H9 (cell line): ENCODE data around the gene ZNF530. TPM values are rescaled to one million over a fixed set of nuclear protein-coding genes. Genes with fewer than 3 reads are reported as not detected.

Experiments
- DNase-seq: peaks from one replicate; pipeline ENCODE4 v3.0.0-alpha.2; 2017
- H2AFZ ChIP-seq: one replicate; pipeline ENCODE4 v1.6.1; 2013; ENCODE audit warnings: mild to moderate bottlenecking, low read length, control low read depth, moderate library complexity
- H2AK5ac ChIP-seq: 2 replicates; pipeline ENCODE4 v1.6.1; 2013; ENCODE audit warnings: low read length, control low read depth, mixed read lengths; ENCODE audit not compliant: insufficient read length
- H2BK120ac ChIP-seq: one replicate; pipeline ENCODE4 v1.6.1; 2013; ENCODE audit warnings: low read depth, mild to moderate bottlenecking, low read length, control low read depth, inconsistent platforms; ENCODE audit not compliant: poor library complexity, severe bottlenecking
- H2BK12ac ChIP-seq: 2 replicates; pipeline ENCODE4 v1.6.1; 2013; ENCODE audit warnings: low read length, control low read depth, mixed read lengths, low read depth; ENCODE audit not compliant: insufficient read length
- H2BK15ac ChIP-seq: 2 replicates; pipeline ENCODE4 v1.6.1; 2013; ENCODE audit warnings: low read depth, low read length, control low read depth
- H2BK20ac ChIP-seq: one replicate; pipeline ENCODE4 v1.6.1; 2013; ENCODE audit warnings: low read depth, mild to moderate bottlenecking, low read length, control low read depth, inconsistent platforms; ENCODE audit not compliant: poor library complexity, severe bottlenecking
- H2BK5ac ChIP-seq: 2 replicates; pipeline ENCODE4 v1.6.1; 2013; ENCODE audit warnings: low read length, control low read depth, mixed read lengths; ENCODE audit not compliant: insufficient read length
- H3K14ac ChIP-seq: 2 replicates; pipeline ENCODE4 v1.6.1; 2013; ENCODE audit warnings: low read length, control low read depth; ENCODE audit not compliant: insufficient read depth
- H3K18ac ChIP-seq: 2 replicates; pipeline ENCODE4 v1.6.1; 2013; ENCODE audit warnings: low read depth, mild to moderate bottlenecking, mixed read lengths, low read length, control low read depth; ENCODE audit not compliant: insufficient read length
- H3K23ac ChIP-seq: 2 replicates; pipeline ENCODE4 v1.6.1; 2013; ENCODE audit warnings: low read length, control low read depth, mixed read lengths, low read depth; ENCODE audit not compliant: insufficient read length
- H3K23me2 ChIP-seq: 2 replicates; pipeline ENCODE4 v1.6.1; 2013; ENCODE audit warnings: low read depth, mild to moderate bottlenecking, mixed read lengths, low read length, control low read depth; ENCODE audit not compliant: insufficient read length, poor library complexity, severe bottlenecking
- H3K27ac ChIP-seq: 2 replicates; pipeline ENCODE4 v1.5.1; 2013; ENCODE audit warnings: low read length, control low read depth, mixed read lengths, low read depth; ENCODE audit not compliant: insufficient read length
- H3K27me3 ChIP-seq: 2 replicates; pipeline ENCODE4 v1.6.1; 2013; ENCODE audit warnings: low read length, control low read depth, inconsistent platforms; ENCODE audit not compliant: insufficient read depth
- H3K4ac ChIP-seq: 2 replicates; pipeline ENCODE4 v1.6.1; 2013; ENCODE audit warnings: low read depth, mild to moderate bottlenecking, control low read depth, inconsistent platforms, low read length, moderate library complexity
- H3K4me1 ChIP-seq: 2 replicates; pipeline ENCODE4 v1.6.1; 2013; ENCODE audit warnings: low read length, control low read depth, inconsistent platforms; ENCODE audit not compliant: insufficient read depth
- H3K4me2 ChIP-seq: 2 replicates; pipeline ENCODE4 v1.6.1; 2013; ENCODE audit warnings: low read length, control low read depth, mixed read lengths; ENCODE audit not compliant: insufficient read length, insufficient read depth
- H3K56ac ChIP-seq: 2 replicates; pipeline ENCODE4 v1.6.1; 2013; ENCODE audit warnings: low read depth, mild to moderate bottlenecking, mixed read lengths, low read length, control low read depth; ENCODE audit not compliant: insufficient read length
- H3K79me1 ChIP-seq: 2 replicates; pipeline ENCODE4 v1.6.1; 2013; ENCODE audit warnings: low read depth, mild to moderate bottlenecking, moderate library complexity, low read length, control low read depth, inconsistent platforms; ENCODE audit not compliant: insufficient read depth, poor library complexity, severe bottlenecking
- H3K79me2 ChIP-seq: 2 replicates; pipeline ENCODE4 v1.6.1; 2013; ENCODE audit warnings: low read length, control low read depth, inconsistent platforms; ENCODE audit not compliant: insufficient read depth
- H3K9ac ChIP-seq: 2 replicates; pipeline ENCODE4 v1.6.1; 2013; ENCODE audit warnings: low read length, control low read depth, mixed read lengths; ENCODE audit not compliant: insufficient read length; ENCODE audit errors: extremely low read depth
- H3K9me3 ChIP-seq: one replicate; pipeline ENCODE4 v1.6.1; 2013; ENCODE audit warnings: low read depth, low read length, inconsistent platforms; ENCODE audit not compliant: control insufficient read depth
- H3T11ph ChIP-seq: one replicate; pipeline ENCODE4 v1.6.1; 2013; ENCODE audit warnings: mild to moderate bottlenecking, low read length, control low read depth, inconsistent platforms
- H4K20me1 ChIP-seq: one replicate; pipeline ENCODE4 v1.6.1; 2013; ENCODE audit not compliant: control insufficient read depth, insufficient read length, insufficient read depth
- H4K5ac ChIP-seq: 2 replicates; pipeline ENCODE4 v1.6.1; 2013; ENCODE audit warnings: low read depth, mild to moderate bottlenecking, mixed read lengths, low read length, control low read depth; ENCODE audit not compliant: insufficient read length
- H4K8ac ChIP-seq: replicated peaks from 2 replicates; pipeline ENCODE4 v1.6.1; 2013; ENCODE audit warnings: low read length, control low read depth, mixed read lengths, low read depth; ENCODE audit not compliant: insufficient read length
- H4K91ac ChIP-seq: 2 replicates; pipeline ENCODE4 v1.6.1; 2013; ENCODE audit warnings: low read depth, mild to moderate bottlenecking, moderate library complexity, mixed read lengths, low read length, control low read depth; ENCODE audit not compliant: insufficient read length
- H3K27ac Mint-ChIP-seq, 3 experiments: 2 replicates in 2 of 3; 3 replicates in 1 of 3; pipeline ENCODE4 v1.8.0; 2020 to 2021; ENCODE audit warnings: mixed read lengths in 3 of 3, mild to moderate bottlenecking in 1 of 3, moderate library complexity in 1 of 3
- H3K27me3 Mint-ChIP-seq: 2 replicates; pipeline ENCODE4 v1.8.0; 2021; ENCODE audit warnings: low read depth, mild to moderate bottlenecking, moderate library complexity, mixed read lengths
- H3K36me3 Mint-ChIP-seq, 3 experiments: 2 replicates in 2 of 3; 3 replicates in 1 of 3; pipeline ENCODE4 v1.8.0; 2020 to 2021; ENCODE audit warnings: low read depth in 3 of 3, mixed read lengths in 3 of 3; ENCODE audit not compliant: insufficient read depth in 1 of 3
- H3K4me1 Mint-ChIP-seq, 2 experiments: 2 replicates each; pipeline ENCODE4 v1.8.0; 2020; ENCODE audit warnings: mixed read lengths in 2 of 2
- H3K4me3 Mint-ChIP-seq, 2 experiments: 2 replicates in 1 of 2; 3 replicates in 1 of 2; pipeline ENCODE4 v1.8.0; 2020 to 2021; ENCODE audit warnings: mild to moderate bottlenecking in 2 of 2, mixed read lengths in 2 of 2, moderate library complexity in 1 of 2
- H3K9me3 Mint-ChIP-seq, 2 experiments: 2 replicates in 1 of 2; 3 replicates in 1 of 2; pipeline ENCODE4 v1.8.0; 2020; ENCODE audit warnings: mild to moderate bottlenecking in 2 of 2, mixed read lengths in 2 of 2, moderate library complexity in 1 of 2
- CTCF ChIP-seq: fragments of 200-600 bp; sonication (generic); conservative IDR thresholded peaks from 3 replicates; pipeline ENCODE4 v1.8.0; 2021; ENCODE audit warnings: antibody characterized with exemption, mild to moderate bottlenecking
- WGBS: extraction: QIAGEN DNeasy Blood & Tissue Kit; methylation state at CpG from one replicate; pipeline ENCODE4 v1.1.7; 2013; ENCODE audit warnings: missing lambda C conversion rate, low lambda C conversion rate, mixed read lengths; ENCODE audit not compliant: insufficient read length; ENCODE audit errors: extremely low coverage; 5-methylcytosine and 5-hydroxymethylcytosine counted together
- total RNA-seq: library from RNA; stranded (reverse); gene quantifications from 2 replicates; pipeline ENCODE4 v1.2.1, GENCODE V29; 2021

The ZNF530 gene
- total RNA-seq, 1 experiment from 2014 or later, result 9.3 TPM

- H2BK12ac ChIP-seq, result no peak overlapping the region
- no peak overlapping the region for H2BK120ac ChIP-seq
- H4K20me1 ChIP-seq, result no peaks in the 10 kb centered on the region
- no peaks in the 10 kb centered on the region for H3K27me3 ChIP-seq
- no peak overlapping the region for H3K4ac ChIP-seq
- no peak overlapping the region for H3T11ph ChIP-seq
- no peaks in the 10 kb centered on the region for H3K79me1 ChIP-seq
- Mint-ChIP-seq H3K4me3 (no peak overlapping the region), H3K4me1 (peaks cover 4% of the 10 kb centered on the region in 2 experiments; a peak in 3 of 4 replicates), H3K9me3 (peaks cover 0 to 18% of the 10 kb centered on the region in 2 experiments), H3K27ac (no peak overlapping the region), H3K27me3 (peaks cover 69% of the 10 kb centered on the region), H3K36me3 (no peaks in the 10 kb centered on the region; a peak in 2 of 7 replicates)
- DNase-seq, result no peak
- no peak overlapping the region for H3K27ac ChIP-seq
- H2BK15ac ChIP-seq, result no peak overlapping the region
- no peak overlapping the region for H2BK20ac ChIP-seq
- H4K91ac ChIP-seq, result no peak overlapping the region
- no CpG with 5 or more reads among the region's 1 CpG for WGBS
- no peak overlapping the region for H4K8ac ChIP-seq
- H2AFZ ChIP-seq, result no peak overlapping the region
- H3K4me1 ChIP-seq, result peaks cover 1% of the 10 kb centered on the region; the same call in 1 of the 2 replicates
- H4K5ac ChIP-seq, result no peak overlapping the region
- no peak overlapping the region for H3K9ac ChIP-seq
- no peak overlapping the region for H3K56ac ChIP-seq
- H3K23me2 ChIP-seq, result no peaks in the 10 kb centered on the region
- H3K4me2 ChIP-seq, result no peak overlapping the region
- no peak overlapping the region for H3K18ac ChIP-seq
- H2AK5ac ChIP-seq, result no peak overlapping the region
- H3K14ac ChIP-seq, result no peak overlapping the region
- no peak for TF ChIP-seq CTCF
- no peak overlapping the region for H2BK5ac ChIP-seq
- H3K23ac ChIP-seq, result no peak overlapping the region
- H3K79me2 ChIP-seq, result no peaks in the 10 kb centered on the region
- H3K9me3 ChIP-seq, result no peaks in the 10 kb centered on the region
Measured at GRCh38 chr19:57656346-57656745, 56.7 kb downstream of the ZNF530 start.

Other genes with a start within 250 kb of the ZNF530 start
- gene ZNF304, start 248.6 kb upstream of the ZNF530 start, total RNA-seq, result 13.5 and 13.9 TPM in 2 replicates
- 10.0 and 12.4 TPM in 2 replicates for gene TRAPPC2B, start 236.3 kb upstream of the ZNF530 start, total RNA-seq
- 3.5 and 3.8 TPM in 2 replicates for gene ZNF547, start 236.3 kb upstream of the ZNF530 start, total RNA-seq
- gene ZNF548, start 210.0 kb upstream of the ZNF530 start, total RNA-seq, result 13.0 and 13.9 TPM in 2 replicates
- 14.0 and 16.3 TPM in 2 replicates for gene ZNF17, start 188.7 kb upstream of the ZNF530 start, total RNA-seq
- gene ZNF749, start 164.6 kb upstream of the ZNF530 start, total RNA-seq, result 25.0 and 27.8 TPM in 2 replicates
- 0.53 and 0.74 TPM in 2 replicates for gene VN1R1, start 142.7 kb upstream of the ZNF530 start, total RNA-seq
- 11.4 and 14.4 TPM in 2 replicates for gene ZNF772, start 122.3 kb upstream of the ZNF530 start, total RNA-seq
- 12.8 and 13.4 TPM in 2 replicates for gene ZNF419, start 112.1 kb upstream of the ZNF530 start, total RNA-seq
- gene ZNF773, start 99.9 kb upstream of the ZNF530 start, total RNA-seq, result 7.1 and 8.2 TPM in 2 replicates
- gene ZNF549, start 72.5 kb upstream of the ZNF530 start, total RNA-seq, result 10.2 and 11.6 TPM in 2 replicates
- 11.4 and 13.5 TPM in 2 replicates for gene ZNF550, start 40.0 kb upstream of the ZNF530 start, total RNA-seq
- gene ZNF416, start 21.0 kb upstream of the ZNF530 start, total RNA-seq, result 10.9 and 11.4 TPM in 2 replicates
- gene ZIK1, start 15.7 kb upstream of the ZNF530 start, total RNA-seq, result 27.8 and 28.1 TPM in 2 replicates
- gene ZNF134, start 14.4 kb downstream of the ZNF530 start, total RNA-seq, result 43.2 and 44.1 TPM in 2 replicates
- 12.9 and 14.8 TPM in 2 replicates for gene ZNF211, start 33.3 kb downstream of the ZNF530 start, total RNA-seq
- not detected in 2 replicates for gene ZSCAN4, start 69.0 kb downstream of the ZNF530 start, total RNA-seq
- gene ZNF551, start 82.1 kb downstream of the ZNF530 start, total RNA-seq, result 28.7 and 30.6 TPM in 2 replicates
- 17.6 and 18.7 TPM in 2 replicates for gene ZNF154, start 109.3 kb downstream of the ZNF530 start, total RNA-seq
- gene ZNF671, start 127.7 kb downstream of the ZNF530 start, total RNA-seq, result 9.0 and 9.3 TPM in 2 replicates
- gene ZNF776, start 146.9 kb downstream of the ZNF530 start, total RNA-seq, result 19.7 and 22.8 TPM in 2 replicates
- gene ZNF586, start 169.8 kb downstream of the ZNF530 start, total RNA-seq, result 14.8 and 17.6 TPM in 2 replicates
- 9.2 and 11.3 TPM in 2 replicates for gene ZNF552, start 215.0 kb downstream of the ZNF530 start, total RNA-seq
- gene ZNF587B, start 230.4 kb downstream of the ZNF530 start, total RNA-seq, result 41.8 and 45.2 TPM in 2 replicates
- gene ZNF587, start 250.0 kb downstream of the ZNF530 start, total RNA-seq, result 37.5 and 40.0 TPM in 2 replicates